IgD-negative memory B cell (primary cell): Measurements from ENCODE around the gene SPSB1. TPM values are rescaled to one million over a fixed set of nuclear protein-coding genes. Genes with fewer than 3 reads are reported as not detected.
A peak's percentile ranks its signal among the peaks of the same experiment; 100 is the strongest.

Experiments
- H3K27ac Mint-ChIP-seq, 3 donors: one replicate each; pipeline ENCODE4 v1.8.0; 2020 to 2022; ENCODE audit warnings: mild to moderate bottlenecking in 3 of 3, mixed read lengths in 3 of 3, moderate library complexity in 1 of 3
- H3K27me3 Mint-ChIP-seq: one replicate; pipeline ENCODE4 v1.8.0; 2021; ENCODE audit warnings: mixed read lengths
- H3K36me3 Mint-ChIP-seq: one replicate; pipeline ENCODE4 v1.8.0; 2020; ENCODE audit warnings: mild to moderate bottlenecking, mixed read lengths
- H3K4me1 Mint-ChIP-seq, 3 donors: one replicate each; pipeline ENCODE4 v1.8.0; 2020 to 2022; ENCODE audit warnings: mixed read lengths in 3 of 3, mild to moderate bottlenecking in 1 of 3
- H3K4me3 Mint-ChIP-seq, 4 donors: one replicate each; pipeline ENCODE4 v1.8.0; 2020 to 2022; ENCODE audit warnings: mild to moderate bottlenecking in 4 of 4, mixed read lengths in 4 of 4, moderate library complexity in 3 of 4
- H3K9me3 Mint-ChIP-seq, 3 donors: one replicate each; pipeline ENCODE4 v1.8.0; 2020 to 2021; ENCODE audit warnings: mixed read lengths in 3 of 3, mild to moderate bottlenecking in 1 of 3
- polyA plus RNA-seq: library from polyadenylated mRNA; unstranded; fragments of 300-500 nt; fragmentation: Illumina TruSeq; gene quantifications from one replicate; pipeline ENCODE4 v1.2.3, GENCODE V29; 2021

SPSB1 gene
- 1.8 TPM for polyA plus RNA-seq

- H3K27ac Mint-ChIP-seq: peak within 1 kb of the TSS in 1 of 3 donors; percentile 86
- peak within 1 kb of the TSS; percentile 70 to 83 (median 74) for H3K4me3 Mint-ChIP-seq
- H3K9me3 Mint-ChIP-seq: peaks cover 0 to 5% (median 2%) of the 10 kb centered on the region in 3 donors
- no peaks in the 10 kb centered on the region for H3K36me3 Mint-ChIP-seq
- peaks cover 0 to 5% (median 5%) of the 10 kb centered on the region in 3 donors for H3K4me1 Mint-ChIP-seq
- H3K27me3 Mint-ChIP-seq: no peaks in the 10 kb centered on the region
Measured at GRCh38 chr1:9292361-9293240, at the start of gene SPSB1. Gene SPSB1 (plus strand): TSS chr1:9292894. CDS start chr1:9355892, 62,998 bp downstream.

GRCh38 chr1:9243066-9243739 lies 49.5 kb upstream of the SPSB1 start:
- Mint-ChIP-seq H3K9me3 (no peaks in the 10 kb centered on the region), H3K4me1 (peaks cover 15 to 22% (median 21%) of the 10 kb centered on the region in 3 donors), H3K27ac (peak overlapping the region in 1 of 3 donors; percentile 64), H3K36me3 (peaks cover 1% of the 10 kb centered on the region), H3K4me3 (no peak overlapping the region), H3K27me3 (no peaks in the 10 kb centered on the region)

GRCh38 chr1:9244501-9245229 lies 48.0 kb upstream of the SPSB1 start:
- H3K9me3 Mint-ChIP-seq: no peaks in the 10 kb centered on the region
- no peak overlapping the region for H3K27ac Mint-ChIP-seq
- H3K36me3 Mint-ChIP-seq: peaks cover 4% of the 10 kb centered on the region
- no peaks in the 10 kb centered on the region for H3K27me3 Mint-ChIP-seq
- H3K4me3 Mint-ChIP-seq: no peak overlapping the region
- peaks cover 1 to 10% (median 10%) of the 10 kb centered on the region in 3 donors for H3K4me1 Mint-ChIP-seq

- Mint-ChIP-seq H3K36me3 (peaks cover 4% of the 10 kb centered on the region), H3K27me3 (no peaks in the 10 kb centered on the region), H3K4me3 (no peak overlapping the region), H3K9me3 (no peaks in the 10 kb centered on the region), H3K27ac (no peak overlapping the region), H3K4me1 (peaks cover 0 to 6% (median 5%) of the 10 kb centered on the region in 3 donors)
Measured at GRCh38 chr1:9245230-9245619, 47.5 kb upstream of the SPSB1 start.

GRCh38 chr1:9245661-9246060 lies 47.0 kb upstream of the SPSB1 start:
- peaks cover 0 to 5% (median 3%) of the 10 kb centered on the region in 3 donors for H3K4me1 Mint-ChIP-seq
- H3K4me3 Mint-ChIP-seq: no peak overlapping the region
- no peak overlapping the region for H3K27ac Mint-ChIP-seq
- H3K36me3 Mint-ChIP-seq: peaks cover 4% of the 10 kb centered on the region
- no peaks in the 10 kb centered on the region for H3K9me3 Mint-ChIP-seq
- H3K27me3 Mint-ChIP-seq: no peaks in the 10 kb centered on the region

- no peak overlapping the region for H3K4me3 Mint-ChIP-seq
- peaks cover 4% of the 10 kb centered on the region for H3K36me3 Mint-ChIP-seq
- no peak overlapping the region for H3K27ac Mint-ChIP-seq
- H3K4me1 Mint-ChIP-seq: peaks cover 0 to 5% (median 3%) of the 10 kb centered on the region in 3 donors
- no peaks in the 10 kb centered on the region for H3K27me3 Mint-ChIP-seq
- no peaks in the 10 kb centered on the region for H3K9me3 Mint-ChIP-seq
Measured at GRCh38 chr1:9246215-9246614, 46.5 kb upstream of the SPSB1 start.

GRCh38 chr1:9246841-9247785 lies 45.6 kb upstream of the SPSB1 start:
- Mint-ChIP-seq H3K27ac (no peak overlapping the region), H3K36me3 (peaks cover 4% of the 10 kb centered on the region)

GRCh38 chr1:9247894-9248293 lies 44.8 kb upstream of the SPSB1 start:
- H3K4me3 Mint-ChIP-seq: no peak overlapping the region
- no peaks in the 10 kb centered on the region for H3K9me3 Mint-ChIP-seq
- H3K36me3 Mint-ChIP-seq: peaks cover 4% of the 10 kb centered on the region
- H3K27ac Mint-ChIP-seq: no peak overlapping the region
- no peaks in the 10 kb centered on the region for H3K27me3 Mint-ChIP-seq
- H3K4me1 Mint-ChIP-seq: peaks cover 0 to 5% (median 5%) of the 10 kb centered on the region in 3 donors

More at GRCh38 chr1:9246841-9247785, 45.6 kb upstream of the SPSB1 start:
- Mint-ChIP-seq H3K4me1 (peaks cover 0 to 5% (median 3%) of the 10 kb centered on the region in 3 donors), H3K27me3 (no peaks in the 10 kb centered on the region), H3K4me3 (no peak overlapping the region), H3K9me3 (no peaks in the 10 kb centered on the region)

- Mint-ChIP-seq H3K27ac (peak overlapping the region in 1 of 3 donors; percentile 49), H3K36me3 (peaks cover 3% of the 10 kb centered on the region), H3K9me3 (no peaks in the 10 kb centered on the region), H3K27me3 (no peaks in the 10 kb centered on the region), H3K4me3 (peak overlapping the region in 1 of 4 donors; percentile 67), H3K4me1 (peaks cover 0 to 4% (median 2%) of the 10 kb centered on the region in 3 donors)
Measured at GRCh38 chr1:9248341-9249262, 44.1 kb upstream of the SPSB1 start.

GRCh38 chr1:9249263-9249533 lies 43.5 kb upstream of the SPSB1 start:
- Mint-ChIP-seq H3K27me3 (no peaks in the 10 kb centered on the region), H3K4me1 (peaks cover 0 to 4% (median 4%) of the 10 kb centered on the region in 3 donors), H3K36me3 (peaks cover 3% of the 10 kb centered on the region), H3K9me3 (no peaks in the 10 kb centered on the region), H3K27ac (peak overlapping the region in 1 of 3 donors; percentile 49), H3K4me3 (peak overlapping the region in 1 of 4 donors; percentile 67)

GRCh38 chr1:9249534-9250410 lies 42.9 kb upstream of the SPSB1 start:
- Mint-ChIP-seq H3K9me3 (no peaks in the 10 kb centered on the region), H3K4me1 (peaks cover 0 to 3% (median 1%) of the 10 kb centered on the region in 3 donors), H3K4me3 (no peak overlapping the region), H3K36me3 (peaks cover 3% of the 10 kb centered on the region), H3K27ac (no peak overlapping the region), H3K27me3 (no peaks in the 10 kb centered on the region)

- Mint-ChIP-seq H3K4me1 (peaks cover 0 to 5% (median 1%) of the 10 kb centered on the region in 3 donors), H3K4me3 (no peak overlapping the region), H3K36me3 (peaks cover 3% of the 10 kb centered on the region), H3K9me3 (no peaks in the 10 kb centered on the region), H3K27me3 (no peaks in the 10 kb centered on the region), H3K27ac (no peak overlapping the region)
Measured at GRCh38 chr1:9250411-9251381, 42.0 kb upstream of the SPSB1 start.
